Peyer's patch (tissue), 4 donors: Measurements from ENCODE around the gene TBL1X. TPM values are rescaled to one million over a fixed set of nuclear protein-coding genes. Genes with fewer than 3 reads are reported as not detected.

ENCODE experiments used
- DNase-seq, 3 donors: peaks; one replicate each; pipeline ENCODE4 v3.0.0-alpha.2; 2017 to 2019
- H3K27ac ChIP-seq, 4 donors: fragments of 200-600 bp; sonication (generic); one replicate each; pipeline ENCODE4 v1.5.1; 2016 to 2019
- H3K27me3 ChIP-seq, 2 donors: fragments of 200-600 bp; sonication (generic); one replicate each; pipeline ENCODE4 v1.5.1; 2019
- H3K36me3 ChIP-seq, 3 donors: fragments of 200-600 bp; sonication (generic); one replicate each; pipeline ENCODE4 v1.5.1; 2016 to 2019
- H3K4me1 ChIP-seq, 4 donors: fragments of 200-600 bp; sonication (generic); one replicate each; pipeline ENCODE4 v1.5.1; 2016 to 2019
- H3K4me3 ChIP-seq, 4 donors: fragments of 200-600 bp; sonication (generic); 1 replicate in 3 of 4; 2 replicates in 1 of 4; pipeline ENCODE4 v1.5.1; 2016 to 2019; ENCODE audit warnings: mild to moderate bottlenecking in 1 of 4
- H3K9me3 ChIP-seq, 4 donors: fragments of 200-600 bp; sonication (generic); one replicate each; pipeline ENCODE4 v1.5.1; 2016 to 2019; ENCODE audit warnings: mild to moderate bottlenecking in 1 of 4
- POLR2A ChIP-seq, 2 donors: fragments of 450-650 bp; IDR thresholded peaks; one replicate each; pipeline ENCODE4 v1.5.1; 2017; ENCODE audit warnings: antibody characterized with exemption in 2 of 2, mild to moderate bottlenecking in 2 of 2, moderate library complexity in 2 of 2
- total RNA-seq, 4 donors: library from RNA; depleted of rRNA; stranded (reverse); fragments of >200 nt; gene quantifications; one replicate each; pipeline ENCODE4 v1.1.0, GENCODE V29; 2016
- TF ChIP-seq, protein P1 (sequence below), 6 experiments: fragments of 450-650 bp in 4 of 6; fragments of 200-600 bp in 2 of 6; sonication (generic) in 1 of 6; IDR thresholded peaks; one replicate each; pipeline ENCODE4 v1.5.1; 2017 to 2019; ENCODE audit warnings: antibody characterized with exemption in 6 of 6, mild to moderate bottlenecking in 3 of 6, moderate library complexity in 1 of 6

Gene TBL1X
- total RNA-seq, 4 donors from 2014 or later, result 3.9 to 29.7 (median 5.0) TPM

DNA sequence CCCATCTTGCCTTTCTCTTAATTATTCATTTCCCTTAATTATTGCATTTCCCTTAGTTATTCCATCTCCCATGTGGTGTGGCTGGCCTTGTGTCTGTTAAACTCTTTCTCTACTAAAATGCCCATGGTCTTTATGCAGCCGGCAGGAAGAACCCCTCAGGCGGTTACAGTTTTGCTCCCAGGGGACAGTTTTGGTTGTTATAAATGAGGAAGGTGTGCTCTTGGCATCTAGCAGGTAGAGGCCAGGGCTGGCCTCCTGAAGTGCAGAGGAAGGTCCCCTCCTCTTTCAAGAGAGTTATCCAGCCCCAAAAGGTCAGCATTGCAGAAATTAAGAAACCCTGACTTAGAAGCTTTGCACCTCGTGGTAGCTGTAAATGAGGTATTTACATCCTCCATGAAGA is 18.0 kb downstream of the TBL1X start:
- Histone ChIP-seq H3K4me3 (no peak overlapping the region), H3K27ac (no peak overlapping the region), H3K36me3 (no peaks in the 10 kb centered on the region), H3K4me1 (no peaks in the 10 kb centered on the region), H3K27me3 (no peaks in the 10 kb centered on the region), H3K9me3 (no peaks in the 10 kb centered on the region)
- TF ChIP-seq, protein P1, sequence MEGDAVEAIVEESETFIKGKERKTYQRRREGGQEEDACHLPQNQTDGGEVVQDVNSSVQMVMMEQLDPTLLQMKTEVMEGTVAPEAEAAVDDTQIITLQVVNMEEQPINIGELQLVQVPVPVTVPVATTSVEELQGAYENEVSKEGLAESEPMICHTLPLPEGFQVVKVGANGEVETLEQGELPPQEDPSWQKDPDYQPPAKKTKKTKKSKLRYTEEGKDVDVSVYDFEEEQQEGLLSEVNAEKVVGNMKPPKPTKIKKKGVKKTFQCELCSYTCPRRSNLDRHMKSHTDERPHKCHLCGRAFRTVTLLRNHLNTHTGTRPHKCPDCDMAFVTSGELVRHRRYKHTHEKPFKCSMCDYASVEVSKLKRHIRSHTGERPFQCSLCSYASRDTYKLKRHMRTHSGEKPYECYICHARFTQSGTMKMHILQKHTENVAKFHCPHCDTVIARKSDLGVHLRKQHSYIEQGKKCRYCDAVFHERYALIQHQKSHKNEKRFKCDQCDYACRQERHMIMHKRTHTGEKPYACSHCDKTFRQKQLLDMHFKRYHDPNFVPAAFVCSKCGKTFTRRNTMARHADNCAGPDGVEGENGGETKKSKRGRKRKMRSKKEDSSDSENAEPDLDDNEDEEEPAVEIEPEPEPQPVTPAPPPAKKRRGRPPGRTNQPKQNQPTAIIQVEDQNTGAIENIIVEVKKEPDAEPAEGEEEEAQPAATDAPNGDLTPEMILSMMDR (IDR thresholded peaks at IDR 0.05), result no peak
- TF ChIP-seq POLR2A (IDR thresholded peaks at IDR 0.05), result no peak
- no peak for DNase-seq

DNA sequence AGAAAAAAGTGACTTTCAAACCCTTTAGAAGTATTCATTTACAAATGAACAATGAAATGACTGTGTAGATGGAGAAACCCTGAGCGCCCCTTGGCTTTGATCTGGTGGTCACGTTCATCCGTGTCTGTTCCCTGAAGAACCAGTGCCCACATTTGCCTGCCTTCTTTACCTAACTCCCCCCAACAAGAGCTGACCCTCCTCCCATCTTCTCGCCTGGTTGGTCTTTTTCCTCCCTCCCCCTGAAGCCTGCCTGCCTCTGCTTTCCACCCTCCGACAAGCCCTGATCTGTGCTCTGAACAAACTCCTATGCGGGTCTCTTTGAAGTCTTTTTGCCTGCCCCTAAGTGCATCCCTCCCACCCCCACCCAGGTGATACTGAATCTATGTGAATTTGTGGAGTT is 18.5 kb downstream of the TBL1X start:
- Histone ChIP-seq H3K27me3 (no peaks in the 10 kb centered on the region), H3K27ac (no peak overlapping the region), H3K4me1 (no peaks in the 10 kb centered on the region), H3K9me3 (no peaks in the 10 kb centered on the region), H3K4me3 (no peak overlapping the region), H3K36me3 (no peaks in the 10 kb centered on the region)
- TF ChIP-seq, protein P1 (IDR thresholded peaks at IDR 0.05), result no peak
- TF ChIP-seq POLR2A (IDR thresholded peaks at IDR 0.05), result no peak
- no peak for DNase-seq

DNA sequence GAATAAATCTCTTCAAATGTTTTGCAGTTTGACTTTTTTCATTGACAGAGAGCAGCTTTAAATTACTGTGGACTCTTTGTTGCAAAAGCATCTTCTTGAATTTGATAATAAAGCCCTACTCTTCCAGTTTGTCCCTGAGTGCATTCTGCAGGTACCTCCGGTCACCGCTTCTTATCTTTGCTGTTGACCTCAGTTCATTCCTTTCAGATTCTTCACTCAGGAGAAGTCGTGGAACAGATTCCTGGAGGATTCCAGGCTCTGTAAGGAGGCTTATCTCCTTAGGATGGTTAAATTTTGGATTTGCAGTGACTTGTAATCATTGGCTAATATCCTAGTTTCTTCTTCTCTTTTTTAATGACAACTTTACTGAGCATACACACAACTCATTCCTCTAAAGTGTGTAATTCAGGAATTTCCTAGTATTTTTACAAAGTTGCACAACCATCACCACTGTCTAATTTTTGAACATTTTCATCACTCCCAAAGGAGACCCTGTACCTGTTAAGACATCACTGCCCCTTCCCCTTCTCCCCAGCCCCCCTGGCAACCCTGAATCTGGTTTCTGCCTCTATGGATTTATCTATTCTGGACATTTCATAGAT is 22.0 kb downstream of the TBL1X start:
- TF ChIP-seq, protein P1 (IDR thresholded peaks at IDR 0.05), result no peak
- no peak for TF ChIP-seq POLR2A (IDR thresholded peaks at IDR 0.05)
- DNase-seq, result no peak
- Histone ChIP-seq H3K4me3 (no peak overlapping the region), H3K27ac (no peak overlapping the region), H3K4me1 (no peaks in the 10 kb centered on the region), H3K27me3 (no peaks in the 10 kb centered on the region), H3K9me3 (no peaks in the 10 kb centered on the region), H3K36me3 (no peaks in the 10 kb centered on the region)

DNA sequence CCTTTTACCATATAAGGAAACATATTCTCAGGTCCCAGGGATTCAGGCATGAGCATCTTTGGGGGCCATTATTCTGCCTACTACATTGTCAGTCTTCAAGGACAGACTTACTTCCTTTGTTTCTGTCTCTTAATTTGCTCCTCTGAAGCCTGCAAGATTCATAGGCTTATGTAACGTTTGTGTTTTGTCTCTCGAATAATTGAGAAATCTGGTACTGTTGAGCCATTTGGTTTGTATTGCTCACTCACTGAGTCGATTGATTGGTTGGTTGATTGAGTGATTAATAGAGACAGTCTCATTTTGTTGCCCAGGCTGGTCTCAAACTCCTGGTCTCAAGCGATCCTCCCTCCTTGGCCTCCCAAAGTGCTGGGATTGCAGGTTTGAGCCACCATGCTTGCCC is 23.7 kb downstream of the TBL1X start:
- no peaks in the 10 kb centered on the region for H3K4me1 ChIP-seq
- H3K9me3 ChIP-seq, result no peaks in the 10 kb centered on the region
- H3K4me3 ChIP-seq, result no peak overlapping the region
- H3K27me3 ChIP-seq, result no peaks in the 10 kb centered on the region
- no peak for DNase-seq
- no peak overlapping the region for H3K27ac ChIP-seq
- H3K36me3 ChIP-seq, result no peaks in the 10 kb centered on the region
- TF ChIP-seq POLR2A (IDR thresholded peaks at IDR 0.05), result no peak
- TF ChIP-seq, protein P1 (IDR thresholded peaks at IDR 0.05), result no peak

DNA sequence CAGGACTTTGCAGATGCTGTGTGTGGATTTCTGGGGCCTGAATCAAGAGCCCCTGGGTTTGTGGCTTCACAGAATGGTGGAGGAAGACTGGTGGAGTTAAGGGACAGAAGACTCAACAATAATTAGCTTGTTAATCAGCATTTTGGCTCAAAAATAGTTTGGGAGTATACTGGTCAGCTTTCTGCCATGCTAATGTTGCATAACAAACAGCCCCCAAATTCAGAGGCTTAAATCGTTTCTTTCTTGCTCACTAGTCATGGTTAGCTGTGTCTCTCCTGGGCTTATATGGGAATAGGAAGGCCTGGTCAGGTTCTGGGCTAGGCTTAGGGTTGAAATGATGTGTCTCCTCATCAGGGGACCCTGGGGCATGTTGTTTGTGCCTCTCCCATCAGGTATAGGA is 24.4 kb downstream of the TBL1X start:
- DNase-seq, result no peak
- H3K4me1 ChIP-seq, result no peaks in the 10 kb centered on the region
- H3K4me3 ChIP-seq, result no peak overlapping the region
- no peaks in the 10 kb centered on the region for H3K27me3 ChIP-seq
- no peak for TF ChIP-seq POLR2A (IDR thresholded peaks at IDR 0.05)
- TF ChIP-seq, protein P1 (IDR thresholded peaks at IDR 0.05), result no peak
- H3K36me3 ChIP-seq, result no peaks in the 10 kb centered on the region
- no peaks in the 10 kb centered on the region for H3K9me3 ChIP-seq
- no peak overlapping the region for H3K27ac ChIP-seq

DNA sequence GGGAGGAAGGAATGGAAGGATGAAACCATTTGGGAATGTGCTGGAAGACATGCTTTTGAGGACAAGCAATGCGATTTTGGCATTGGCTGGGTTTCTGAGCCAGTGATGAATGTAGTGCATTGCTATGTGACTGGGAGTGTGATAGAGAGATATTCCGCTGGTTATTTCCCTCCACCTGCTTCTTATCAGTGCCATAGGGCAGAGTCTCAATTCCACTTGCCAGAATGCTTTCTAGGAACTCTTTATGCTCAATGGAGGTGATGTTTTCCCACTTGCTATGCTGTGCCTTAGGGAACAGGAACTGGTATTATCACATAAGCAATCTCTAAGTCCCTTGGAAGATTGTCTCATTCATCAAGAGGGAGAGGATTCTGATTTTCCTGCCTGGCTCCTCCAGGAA is 28.0 kb downstream of the TBL1X start:
- no peaks in the 10 kb centered on the region for H3K36me3 ChIP-seq
- H3K27me3 ChIP-seq, result no peaks in the 10 kb centered on the region
- no peak for DNase-seq
- H3K4me1 ChIP-seq, result no peaks in the 10 kb centered on the region
- H3K4me3 ChIP-seq, result no peak overlapping the region
- no peak overlapping the region for H3K27ac ChIP-seq
- no peaks in the 10 kb centered on the region for H3K9me3 ChIP-seq
- no peak for TF ChIP-seq POLR2A (IDR thresholded peaks at IDR 0.05)
- TF ChIP-seq, protein P1 (IDR thresholded peaks at IDR 0.05), result no peak
